AG04449 (cell line): ENCODE results near the gene COL13A1.

Experiments used
- CTCF ChIA-PET: fragments of 350-600 bp; formaldehyde crosslinking; extraction: SDS; loops from one replicate; lab custom pipeline; 2021; ENCODE audit warnings: antibody characterized with exemption; lab: Yijun Ruan, JAX
- POLR2A ChIA-PET: fragments of 400-600, 350-600 bp; formaldehyde crosslinking; extraction: SDS; loops from one replicate; lab custom pipeline; 2020; ENCODE audit warnings: antibody characterized with exemption, inconsistent platforms; lab: Yijun Ruan, JAX
- DNase-seq: peaks from one replicate; pipeline ENCODE4 v3.0.0-alpha.2; 2010; ENCODE audit warnings: low read depth, low spot score
- H3K4me3 ChIP-seq: 2 replicates; pipeline ENCODE4 v1.5.1; 2011; ENCODE audit warnings: low read depth, mild to moderate bottlenecking, control low read depth, low read length
- CTCF ChIP-seq: IDR thresholded peaks from one replicate; pipeline ENCODE4 v1.5.1; 2011; ENCODE audit warnings: mild to moderate bottlenecking, moderate library complexity, low read length, control low read depth, inconsistent platforms; ENCODE audit not compliant: insufficient read depth; ENCODE audit errors: missing control alignments

The COL13A1 gene

DNA sequence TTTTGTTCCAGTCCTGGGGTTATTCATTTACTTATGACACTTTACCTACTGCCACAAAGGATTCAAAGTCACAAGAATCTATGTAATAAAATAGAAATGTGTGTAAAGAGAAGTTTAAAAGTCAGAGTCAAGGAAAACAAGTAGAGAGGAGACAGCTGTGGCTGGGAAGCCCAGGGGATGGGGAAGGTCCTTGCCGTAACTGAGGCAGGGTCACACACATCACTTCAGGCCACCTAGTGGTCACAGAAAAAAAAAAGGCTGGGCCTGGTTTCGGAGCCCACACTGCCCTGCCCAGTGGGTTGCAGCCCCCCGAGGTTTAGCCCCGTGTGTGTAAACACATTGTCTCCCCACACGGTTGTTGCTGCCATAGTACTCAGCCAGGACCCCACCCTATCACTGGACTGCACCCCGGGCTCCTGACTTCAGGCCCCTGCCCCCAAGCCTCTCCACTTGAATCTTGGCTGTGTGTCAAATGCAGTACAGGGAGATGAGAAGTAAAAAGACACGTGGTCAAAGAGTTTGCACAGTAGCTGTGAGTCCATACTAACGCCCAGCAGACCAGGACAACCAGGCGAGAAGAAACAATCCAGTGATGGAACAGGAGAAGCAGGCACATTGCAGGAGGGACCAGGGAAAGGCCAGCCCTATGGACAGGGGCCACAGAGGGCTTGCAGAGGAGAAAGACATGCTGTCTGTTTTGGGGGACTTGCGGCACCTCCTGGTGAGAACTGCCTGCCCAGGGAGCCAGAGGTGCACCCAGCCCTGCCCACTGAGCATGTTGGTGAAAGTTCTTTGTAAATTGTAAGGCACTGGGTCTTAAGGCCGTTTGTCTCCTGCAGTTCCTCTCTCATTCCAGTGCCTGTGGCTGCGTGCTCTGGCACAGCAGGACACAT, 159.5 kb downstream of the COL13A1 start:
- no peak overlapping the region for H3K4me3 ChIP-seq
- peak; percentile 25 for TF ChIP-seq CTCF
- CTCF ChIA-PET: interaction anchor here (0.9 to 9.2 kb wide), 7 partner anchors 10 to 446 kb away, joined by 3 to 145 read pairs (median 8); no protein-coding TSS in a partner anchor
- POLR2A ChIA-PET: no interaction called here
- no peak for DNase-seq

DNA sequence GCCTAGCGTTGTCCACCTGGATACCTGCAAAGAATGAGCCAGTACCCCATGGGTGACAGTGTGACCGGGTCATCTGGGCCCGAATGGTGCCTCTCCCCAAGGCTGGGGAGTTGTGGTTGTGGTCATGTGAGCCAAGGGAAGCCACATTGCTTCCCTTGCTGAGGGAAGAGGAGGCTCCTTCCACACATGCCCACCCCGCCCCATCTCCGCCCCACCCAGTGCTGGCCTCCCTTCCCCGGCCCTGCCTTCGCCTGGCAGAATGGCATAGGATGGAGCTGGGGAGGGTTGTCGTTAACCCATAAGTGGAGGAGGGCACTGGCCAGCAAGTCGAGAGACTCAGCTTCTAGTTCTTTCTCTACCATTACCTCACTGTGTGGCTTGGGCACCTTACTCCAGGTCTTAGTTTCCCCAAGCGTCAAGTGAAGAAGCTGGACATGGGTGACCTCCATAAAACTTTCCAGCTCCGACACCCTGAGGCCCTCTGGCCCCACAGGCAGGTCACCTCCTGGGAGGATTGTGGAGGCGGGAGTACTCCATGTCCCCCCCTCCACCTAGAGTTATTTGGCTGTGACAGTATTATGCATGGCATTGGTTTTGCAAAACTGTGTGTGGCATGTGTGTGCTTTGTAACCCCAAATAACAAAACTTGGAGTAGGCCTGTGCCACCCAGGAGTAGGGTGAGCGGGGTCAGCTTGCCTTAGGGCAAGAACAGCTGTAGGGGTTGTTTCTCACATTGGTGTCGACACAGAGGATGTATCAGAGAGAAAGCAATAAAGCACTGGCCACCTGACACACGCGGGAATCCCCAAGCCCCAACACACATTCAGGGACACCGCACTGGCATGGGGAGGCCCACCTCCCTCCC, 160.4 kb downstream of the COL13A1 start:
- POLR2A ChIA-PET: no interaction called here
- no peak for TF ChIP-seq CTCF
- CTCF ChIA-PET: interaction anchor here (0.9 to 9.2 kb wide), 4 partner anchors 9 to 447 kb away, joined by 3 to 145 read pairs (median 3); no protein-coding TSS in a partner anchor
- H3K4me3 ChIP-seq: no peak overlapping the region
- DNase-seq: no peak

GRCh38 chr10:69962746-69963135, 161.0 kb downstream of the COL13A1 start:
- ChIA-PET CTCF (interaction anchor here (2.0 kb wide), 1 partner anchor 176 kb away, joined by 12 read pairs; no protein-coding TSS in a partner anchor), POLR2A (no interaction called here)
- DNase-seq: no peak
- TF ChIP-seq CTCF: no peak
- no peak overlapping the region for H3K4me3 ChIP-seq

DNA sequence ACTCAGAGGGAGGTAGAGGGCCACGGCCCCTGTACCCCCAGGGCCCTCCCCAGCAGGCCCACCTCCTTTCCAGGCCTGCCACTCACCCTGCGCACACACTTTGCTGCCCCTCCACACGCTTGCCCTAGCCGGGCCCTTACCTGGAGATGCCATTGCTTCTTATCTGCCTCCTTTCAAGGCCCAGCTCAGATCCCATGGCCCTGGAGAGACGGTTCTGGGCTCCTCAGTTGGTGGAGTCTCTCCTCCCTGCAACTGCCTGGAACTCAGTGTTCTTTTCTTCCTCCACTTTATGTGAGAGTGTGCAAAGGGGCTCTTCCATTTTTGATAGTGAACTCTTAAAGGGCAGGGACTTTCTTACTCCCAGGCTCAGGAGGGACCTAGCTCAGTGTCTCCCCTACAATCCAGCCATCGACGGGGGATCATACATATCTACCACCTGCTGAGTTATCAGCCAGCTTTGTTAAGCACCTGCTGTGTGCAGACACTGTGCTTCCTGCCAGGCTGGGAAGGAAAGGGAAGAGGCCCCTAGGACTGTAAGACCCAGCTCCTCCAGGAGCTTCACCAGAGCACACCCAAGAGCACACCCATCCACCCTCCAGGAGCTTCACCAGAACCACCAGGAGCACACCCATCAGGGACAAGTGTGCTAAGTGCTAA, 161.6 kb downstream of the COL13A1 start:
- POLR2A ChIA-PET: no interaction called here
- no peak for TF ChIP-seq CTCF
- H3K4me3 ChIP-seq: no peak overlapping the region
- CTCF ChIA-PET: interaction anchor here (1.1 to 2.0 kb wide), 4 partner anchors 10 to 177 kb away, joined by 3 to 12 read pairs (median 5); no protein-coding TSS in a partner anchor
- no peak for DNase-seq

DNA sequence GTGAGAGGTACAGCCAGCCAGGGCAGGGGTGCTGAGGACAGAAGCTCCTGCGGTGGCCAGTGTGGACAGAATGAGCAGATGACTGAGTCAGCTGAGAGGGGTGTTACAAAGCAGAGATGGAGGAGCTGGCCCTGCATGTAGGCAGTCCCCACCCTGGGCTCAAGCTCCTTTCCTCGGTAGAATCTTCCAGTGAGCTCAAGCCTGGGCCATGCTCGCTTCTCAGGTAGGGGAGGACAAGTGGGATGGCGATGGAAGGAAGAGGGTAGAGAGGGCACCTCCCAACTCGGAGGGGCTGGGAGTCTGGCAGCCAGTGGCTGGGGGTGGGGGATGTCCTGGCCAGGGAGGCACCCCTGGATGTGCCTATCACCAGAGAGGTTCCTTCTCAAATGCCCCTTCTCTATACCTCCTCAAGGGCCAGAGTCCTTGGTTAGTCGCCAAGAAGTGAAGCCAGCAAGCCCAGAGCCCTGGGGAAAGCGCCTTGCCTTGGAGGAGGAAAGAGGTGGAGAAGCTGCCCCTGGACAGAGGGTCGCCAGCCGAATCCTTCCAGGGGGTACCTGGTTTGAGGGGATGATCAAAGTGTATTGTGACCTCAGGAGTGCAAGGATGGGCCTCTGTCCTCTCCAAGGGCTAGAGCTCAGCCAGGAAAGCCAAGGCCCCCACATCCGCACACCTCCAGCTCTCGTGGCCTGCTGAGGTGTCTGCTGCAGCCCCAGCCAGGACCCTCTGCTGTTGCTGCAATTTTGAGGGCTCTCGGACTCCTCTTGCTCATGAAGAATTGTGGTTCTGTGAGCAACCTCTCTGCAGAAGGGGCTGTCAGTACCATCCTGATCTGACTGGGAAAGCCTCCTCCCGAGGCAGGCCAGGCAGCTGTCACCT, 162.4 kb downstream of the COL13A1 start:
- no peak for DNase-seq
- POLR2A ChIA-PET: no interaction called here

More for the DNA sequence above, 162.4 kb downstream of the COL13A1 start:
- CTCF ChIA-PET: interaction anchor here (0.9 to 2.0 kb wide), 5 partner anchors 10 to 177 kb away, joined by 3 to 12 read pairs (median 3); no protein-coding TSS in a partner anchor
- no peak for TF ChIP-seq CTCF
- H3K4me3 ChIP-seq: no peak overlapping the region
